NB4 (cell line): Measurements from ENCODE around the gene RAC3.

ENCODE experiments used
- DNase-seq: peaks from one replicate; pipeline ENCODE4 v3.0.0; 2010; ENCODE audit warnings: low read depth
- H3K4me3 ChIP-seq: one replicate; pipeline ENCODE4 v1.5.1; 2011; ENCODE audit warnings: mild to moderate bottlenecking, low read depth, low read length, moderate library complexity
- MYC ChIP-seq: IDR thresholded peaks from 2 replicates; pipeline ENCODE4 v1.6.1; 2011; ENCODE audit warnings: low read depth, low read length
- POLR2A ChIP-seq: IDR thresholded peaks from 2 replicates; pipeline ENCODE4 v1.6.1; 2011; ENCODE audit warnings: mild to moderate bottlenecking; ENCODE audit not compliant: insufficient read length; ENCODE audit errors: extremely low read depth
- TF ChIP-seq, protein P1 (sequence below): IDR thresholded peaks from 2 replicates; pipeline ENCODE4 v1.6.1; 2011; ENCODE audit warnings: low read depth, low read length
- TF ChIP-seq, protein P2 (sequence below): IDR thresholded peaks from one replicate; pipeline ENCODE4 v1.5.1; 2012; ENCODE audit warnings: low read depth, low read length

The RAC3 gene

DNA sequence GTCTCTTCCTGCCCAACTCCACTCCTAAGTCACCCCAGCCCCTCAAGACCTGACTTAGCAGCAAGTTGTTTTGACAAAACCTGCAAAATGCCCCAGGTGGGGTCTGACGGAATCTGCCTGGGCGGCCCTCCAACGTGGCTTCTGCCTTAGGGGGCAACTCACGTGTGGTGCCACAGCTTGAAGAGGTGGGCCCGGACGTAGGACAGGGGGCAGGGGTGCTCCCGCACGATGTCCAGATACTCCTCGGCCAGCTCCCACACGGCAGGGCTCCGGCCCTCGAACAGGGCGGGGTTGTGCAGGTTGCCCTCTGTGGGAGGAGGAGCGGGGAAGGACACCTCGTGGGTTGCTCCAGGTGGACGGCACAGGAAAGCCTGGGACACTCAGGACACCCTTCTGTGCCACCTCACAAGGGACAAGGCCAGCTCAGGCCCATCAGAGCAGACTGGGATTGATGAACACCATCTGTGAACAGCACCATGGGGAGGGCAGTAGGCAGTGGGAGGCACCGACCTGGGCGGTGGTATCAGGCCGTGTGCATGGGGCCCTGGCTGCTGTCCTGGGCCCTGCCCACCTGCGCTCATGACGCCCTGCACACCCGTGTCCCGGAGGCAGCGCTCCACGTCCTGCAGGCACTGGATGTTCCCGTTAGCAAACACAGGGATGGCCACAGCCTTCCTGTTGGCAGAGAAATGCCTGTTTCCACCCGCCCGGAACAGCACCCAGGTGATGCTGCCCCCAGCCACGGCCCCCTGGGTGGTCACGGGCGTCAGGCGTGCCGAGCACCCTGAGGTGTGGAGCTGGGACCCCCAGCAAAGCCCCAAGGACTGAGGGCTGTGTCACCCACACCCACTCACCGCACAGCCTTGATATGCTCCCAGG lies 29.8 kb downstream of the RAC3 start:
- H3K4me3 ChIP-seq = no peak overlapping the region
- no peak for DNase-seq
- TF ChIP-seq, protein P1, sequence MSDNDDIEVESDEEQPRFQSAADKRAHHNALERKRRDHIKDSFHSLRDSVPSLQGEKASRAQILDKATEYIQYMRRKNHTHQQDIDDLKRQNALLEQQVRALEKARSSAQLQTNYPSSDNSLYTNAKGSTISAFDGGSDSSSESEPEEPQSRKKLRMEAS = no peak
- TF ChIP-seq MYC (no peak), POLR2A (no peak)
- TF ChIP-seq, protein P2, sequence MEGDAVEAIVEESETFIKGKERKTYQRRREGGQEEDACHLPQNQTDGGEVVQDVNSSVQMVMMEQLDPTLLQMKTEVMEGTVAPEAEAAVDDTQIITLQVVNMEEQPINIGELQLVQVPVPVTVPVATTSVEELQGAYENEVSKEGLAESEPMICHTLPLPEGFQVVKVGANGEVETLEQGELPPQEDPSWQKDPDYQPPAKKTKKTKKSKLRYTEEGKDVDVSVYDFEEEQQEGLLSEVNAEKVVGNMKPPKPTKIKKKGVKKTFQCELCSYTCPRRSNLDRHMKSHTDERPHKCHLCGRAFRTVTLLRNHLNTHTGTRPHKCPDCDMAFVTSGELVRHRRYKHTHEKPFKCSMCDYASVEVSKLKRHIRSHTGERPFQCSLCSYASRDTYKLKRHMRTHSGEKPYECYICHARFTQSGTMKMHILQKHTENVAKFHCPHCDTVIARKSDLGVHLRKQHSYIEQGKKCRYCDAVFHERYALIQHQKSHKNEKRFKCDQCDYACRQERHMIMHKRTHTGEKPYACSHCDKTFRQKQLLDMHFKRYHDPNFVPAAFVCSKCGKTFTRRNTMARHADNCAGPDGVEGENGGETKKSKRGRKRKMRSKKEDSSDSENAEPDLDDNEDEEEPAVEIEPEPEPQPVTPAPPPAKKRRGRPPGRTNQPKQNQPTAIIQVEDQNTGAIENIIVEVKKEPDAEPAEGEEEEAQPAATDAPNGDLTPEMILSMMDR = no peak

DNA sequence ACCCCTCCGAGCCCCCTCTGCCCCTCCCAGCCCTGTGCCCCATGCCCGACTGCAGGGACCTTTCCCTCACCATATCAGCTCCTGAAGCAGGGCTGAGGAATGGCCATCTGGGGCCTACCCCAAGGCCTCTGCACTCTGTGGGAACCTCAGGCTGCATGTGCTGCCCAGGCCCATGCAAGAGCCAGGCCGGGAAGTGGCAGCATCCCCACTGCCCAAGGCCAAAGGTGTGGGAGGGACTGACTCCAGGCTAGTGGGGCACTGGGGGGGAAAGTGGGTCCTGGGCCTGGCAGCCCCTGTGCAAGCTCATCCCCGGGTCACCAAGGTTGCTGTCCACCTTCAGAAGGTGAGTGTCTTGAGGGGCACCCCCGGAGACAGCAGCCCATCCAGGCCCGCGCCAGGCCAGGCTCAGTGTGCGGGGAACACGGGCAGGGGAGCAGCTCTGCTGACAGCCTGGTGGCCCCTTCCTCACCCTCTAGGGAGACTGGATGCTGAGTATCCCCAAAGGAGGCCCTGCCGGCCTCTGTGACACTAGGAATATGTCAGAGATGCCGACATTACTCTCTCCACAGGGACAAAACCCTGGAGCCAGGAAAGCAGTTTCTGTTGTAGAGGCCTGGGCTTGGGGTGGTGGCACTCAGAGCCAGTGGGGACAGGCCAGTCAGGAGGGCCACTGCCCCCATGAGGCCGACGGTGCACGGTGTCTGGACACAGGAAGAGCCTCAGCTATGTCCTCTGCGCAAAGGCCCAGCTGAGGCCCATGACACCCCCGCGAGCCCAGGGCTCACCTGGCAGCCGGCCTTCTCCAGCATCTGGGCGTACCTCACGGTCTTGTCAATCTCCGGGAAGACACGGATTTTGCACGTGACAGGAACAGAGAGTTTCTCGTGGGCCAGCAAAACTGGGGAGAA lies 30.9 kb downstream of the RAC3 start:
- no peak overlapping the region for H3K4me3 ChIP-seq
- TF ChIP-seq MYC (no peak), POLR2A (no peak)
- TF ChIP-seq, protein P1 = no peak
- TF ChIP-seq, protein P2 = no peak
- no peak for DNase-seq

DNA sequence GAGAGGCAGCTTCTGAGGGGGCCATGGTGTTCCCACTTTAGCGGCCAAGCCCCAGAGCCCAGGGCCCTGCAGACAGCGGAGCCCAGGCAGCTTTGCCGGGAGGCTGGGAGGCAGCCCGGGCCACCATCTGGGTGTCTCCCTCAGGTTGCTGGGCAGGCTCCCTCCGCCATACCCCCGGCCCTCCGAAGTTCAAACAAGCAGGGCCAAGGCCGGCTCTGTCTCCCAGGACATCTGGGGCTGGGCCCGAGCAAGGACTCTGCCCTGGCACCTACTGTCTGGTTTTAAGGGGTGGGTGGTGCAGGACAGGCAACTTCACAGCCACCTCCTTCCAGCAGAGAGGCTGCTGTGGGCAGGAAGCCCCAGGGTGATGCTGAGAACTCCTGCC lies 31.5 kb downstream of the RAC3 start:
- H3K4me3 ChIP-seq = no peak overlapping the region
- TF ChIP-seq POLR2A (no peak), MYC (no peak)
- TF ChIP-seq, protein P1 = no peak
- TF ChIP-seq, protein P2 = no peak
- no peak for DNase-seq

DNA sequence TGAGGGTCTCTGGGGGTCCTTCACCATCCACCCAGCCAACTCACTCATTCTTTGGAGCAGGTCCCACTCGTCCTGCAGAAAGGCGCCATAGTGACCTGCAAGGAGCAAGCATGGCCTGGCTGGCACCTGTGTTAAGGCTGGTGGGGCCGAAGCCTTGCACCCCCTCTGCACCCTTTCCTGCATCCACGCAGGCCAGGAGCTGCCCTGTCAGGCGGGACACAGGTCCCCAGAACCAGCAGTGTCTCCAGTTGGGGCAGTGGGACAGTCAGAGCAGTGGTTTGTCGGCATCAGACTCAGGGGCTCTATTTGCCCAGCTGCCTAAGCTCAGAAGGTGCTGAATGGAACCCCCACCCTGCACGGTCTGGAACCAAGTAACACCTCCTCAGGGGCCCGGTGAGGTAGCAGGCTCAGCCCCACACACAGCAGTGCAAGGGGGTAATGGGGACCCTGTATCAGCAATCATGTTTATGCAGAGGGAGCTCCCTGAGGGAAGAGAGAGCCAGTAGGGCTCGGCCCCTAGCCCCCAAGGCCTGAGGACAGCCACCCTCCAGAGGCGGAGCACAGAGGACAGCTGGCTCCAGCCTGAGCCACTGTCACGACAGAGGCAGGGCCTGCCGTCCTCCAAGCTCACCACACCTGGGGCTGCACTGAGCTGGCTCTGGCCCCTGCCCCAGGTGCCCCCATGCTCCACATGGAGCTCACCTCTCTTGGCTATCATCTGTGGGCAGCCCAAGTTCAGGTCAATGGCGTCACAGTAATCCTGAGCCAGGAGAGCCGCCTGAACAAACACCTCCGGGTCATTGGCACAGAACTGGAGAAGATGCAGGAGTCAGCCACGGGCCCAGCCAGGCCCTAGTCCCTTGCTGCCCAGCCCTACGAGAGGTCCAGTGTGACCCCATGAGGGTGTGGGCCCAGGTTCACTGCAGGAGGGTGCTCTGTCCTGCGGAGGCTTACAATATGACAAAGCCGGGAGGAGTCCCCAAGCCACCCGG lies 32.2 kb downstream of the RAC3 start:
- H3K4me3 ChIP-seq = peak overlapping the region; percentile 67
- no peak for DNase-seq
- TF ChIP-seq MYC = no peak
- TF ChIP-seq, protein P2 = no peak

DNA sequence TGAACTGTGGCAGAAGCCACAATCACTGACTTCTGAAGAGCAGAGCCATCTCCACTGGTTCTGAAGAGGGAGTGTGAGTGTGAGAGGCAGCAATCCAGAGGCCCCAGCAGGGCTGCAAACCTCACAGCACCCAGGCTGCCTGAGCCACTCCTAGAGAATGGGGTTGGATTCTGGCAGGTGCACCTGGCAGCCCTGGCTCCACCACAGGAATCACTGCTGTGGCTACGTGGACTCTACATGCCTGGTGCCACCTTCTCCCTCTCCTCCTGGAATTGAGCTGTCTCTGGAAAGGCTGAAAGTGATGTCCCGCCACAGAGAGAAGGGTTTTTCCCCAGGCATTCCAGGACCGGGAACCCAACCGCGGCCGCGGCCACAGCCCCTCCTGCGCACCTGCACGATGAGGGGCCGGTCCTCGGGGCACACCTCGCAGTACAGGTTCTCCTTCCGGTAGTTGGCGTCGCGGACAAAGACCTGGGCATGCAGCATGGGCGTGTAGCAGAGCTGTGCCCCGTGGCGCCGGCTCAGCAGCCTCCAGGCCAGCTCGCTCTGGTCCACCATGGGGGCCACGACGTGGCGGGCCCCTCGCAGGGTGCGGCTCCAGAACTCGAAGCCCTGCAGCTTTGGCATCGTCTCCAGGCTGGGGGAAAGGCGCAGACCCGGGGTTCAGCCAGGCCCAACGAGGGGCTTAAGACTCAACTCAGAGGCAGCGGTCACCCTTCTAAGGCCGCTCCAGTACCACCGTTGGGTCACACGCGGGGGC lies 33.1 kb downstream of the RAC3 start:
- no peak for DNase-seq
- no peak for TF ChIP-seq MYC
- no peak for TF ChIP-seq POLR2A
- TF ChIP-seq, protein P1 = no peak
- TF ChIP-seq, protein P2 = no peak
- H3K4me3 ChIP-seq = peak overlapping the region; percentile 67
